OCI-LY3 (cell line): Measurements from ENCODE around the gene MRC1.

ENCODE experiments used
- H2AFZ ChIP-seq: fragments of 200-600, 300-600 bp; shearing (Covaris generic); 2 replicates; pipeline ENCODE4 v1.6.0; 2014; ENCODE audit warnings: antibody characterized with exemption, low read depth, low read length
- H3K27ac ChIP-seq: fragments of 200-600, 300-600 bp; sonication (generic); 2 replicates; pipeline ENCODE4 v1.5.1; 2014; ENCODE audit warnings: mild to moderate bottlenecking, low read length, moderate library complexity, mixed read lengths
- H3K27me3 ChIP-seq: fragments of 200-600, 300-600 bp; sonication (generic); 2 replicates; pipeline ENCODE4 v1.6.1; 2014; ENCODE audit warnings: low read depth, low read length, mixed read lengths
- H3K36me3 ChIP-seq: fragments of 200-600, 300-600 bp; sonication (generic); replicated peaks from 2 replicates; pipeline ENCODE3; 2014; ENCODE audit warnings: low read depth, low read length, mixed read lengths
- H3K4me1 ChIP-seq: fragments of 300-600, 200-600 bp; sonication (generic); 2 replicates; pipeline ENCODE4 v1.6.1; 2014; ENCODE audit warnings: low read length, mixed read lengths
- H3K4me2 ChIP-seq: fragments of 200-600, 300-600 bp; sonication (generic); 2 replicates; pipeline ENCODE4 v1.6.1; 2014; ENCODE audit warnings: low read length, mixed read lengths
- H3K4me3 ChIP-seq: fragments of 300-600, 200-600 bp; sonication (generic); 2 replicates; pipeline ENCODE4 v1.5.1; 2014; ENCODE audit warnings: antibody characterized with exemption, mild to moderate bottlenecking, low read length, moderate library complexity
- H3K79me2 ChIP-seq: fragments of 300-600, 200-600 bp; shearing (Covaris generic); 2 replicates; pipeline ENCODE4 v1.6.1; 2014; ENCODE audit warnings: mild to moderate bottlenecking, low read length, mixed read lengths
- H3K9ac ChIP-seq: fragments of 300-600, 200-600 bp; shearing (Covaris generic); 2 replicates; pipeline ENCODE4 v1.6.0; 2014; ENCODE audit warnings: mild to moderate bottlenecking, low read length, moderate library complexity
- H3K9me3 ChIP-seq: fragments of 200-600, 300-600 bp; shearing (Covaris generic); 2 replicates; pipeline ENCODE4 v1.6.1; 2014; ENCODE audit warnings: low read length, mixed read lengths; ENCODE audit not compliant: insufficient read depth
- H4K20me1 ChIP-seq: fragments of 200-600, 300-600 bp; sonication (generic); 2 replicates; pipeline ENCODE4 v1.6.1; 2016; ENCODE audit warnings: low read length, mixed read lengths; ENCODE audit not compliant: insufficient read depth
- CTCF ChIP-seq: fragments of 200-600, 300-600 bp; sonication (generic); IDR thresholded peaks from 2 replicates; pipeline ENCODE4 v1.5.1; 2014; ENCODE audit warnings: antibody characterized with exemption, low read length, low read depth
- EZH2phosphoT487 ChIP-seq: fragments of 200-600 bp; shearing (Covaris generic); IDR thresholded peaks from 2 replicates; pipeline ENCODE4 v1.6.1; 2018; ENCODE audit warnings: antibody characterized with exemption, mixed run types, low read depth

MRC1 gene

GRCh38 chr10:17910125-17910789 is 101.1 kb downstream of the MRC1 start:
- peak overlapping the region; percentile 32 for H3K9ac ChIP-seq
- H3K27ac ChIP-seq: no peak overlapping the region
- TF ChIP-seq CTCF (peak; percentile 74), EZH2phosphoT487 (no peak)
- no peaks in the 10 kb centered on the region for H3K79me2 ChIP-seq
- peaks cover 7% of the 10 kb centered on the region for H3K4me1 ChIP-seq
- peak overlapping the region; percentile 94 for H2AFZ ChIP-seq
- no peaks in the 10 kb centered on the region for H3K9me3 ChIP-seq
- H3K4me3 ChIP-seq: peak overlapping the region; percentile 55
- H3K27me3 ChIP-seq: no peaks in the 10 kb centered on the region
- H4K20me1 ChIP-seq: no peaks in the 10 kb centered on the region
- H3K36me3 ChIP-seq: no peaks in the 10 kb centered on the region
- peak overlapping the region; percentile 68 for H3K4me2 ChIP-seq

GRCh38 chr10:17912754-17913153 is 103.6 kb downstream of the MRC1 start:
- Histone ChIP-seq H4K20me1 (no peaks in the 10 kb centered on the region), H3K4me3 (no peak overlapping the region), H3K27me3 (no peaks in the 10 kb centered on the region), H3K4me1 (peaks cover 7% of the 10 kb centered on the region), H2AFZ (no peak overlapping the region), H3K79me2 (no peaks in the 10 kb centered on the region), H3K9me3 (no peaks in the 10 kb centered on the region), H3K9ac (no peak overlapping the region), H3K27ac (no peak overlapping the region), H3K4me2 (no peak overlapping the region), H3K36me3 (no peaks in the 10 kb centered on the region)
- TF ChIP-seq EZH2phosphoT487 (no peak), CTCF (no peak)

DNA sequence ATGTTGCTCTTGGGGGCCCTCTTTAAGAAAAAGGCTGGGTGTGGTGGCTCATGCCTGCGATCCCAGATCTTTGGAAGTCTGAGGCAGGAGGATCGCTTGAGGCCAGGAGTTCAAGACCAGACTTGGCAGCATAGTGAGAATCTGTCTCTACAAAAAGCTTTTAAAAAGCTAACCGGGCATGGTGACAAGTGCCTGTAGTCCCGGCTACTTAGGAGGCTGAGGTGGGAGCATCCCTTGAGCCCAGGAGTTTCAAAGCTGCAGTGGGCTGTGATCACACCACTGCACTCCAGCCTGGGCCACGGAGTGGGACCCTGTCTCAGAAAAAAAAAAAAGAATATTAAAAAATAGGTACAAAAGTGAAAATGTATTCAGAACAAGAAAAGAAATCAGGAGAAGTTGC is 104.5 kb downstream of the MRC1 start:
- Histone ChIP-seq H3K27me3 (no peaks in the 10 kb centered on the region), H3K36me3 (no peaks in the 10 kb centered on the region), H3K9me3 (no peaks in the 10 kb centered on the region), H3K4me3 (no peak overlapping the region), H3K79me2 (no peaks in the 10 kb centered on the region), H3K4me1 (peaks cover 7% of the 10 kb centered on the region), H3K4me2 (no peak overlapping the region), H3K9ac (no peak overlapping the region), H3K27ac (no peak overlapping the region), H2AFZ (no peak overlapping the region), H4K20me1 (no peaks in the 10 kb centered on the region)
- TF ChIP-seq CTCF (no peak), EZH2phosphoT487 (no peak)

DNA sequence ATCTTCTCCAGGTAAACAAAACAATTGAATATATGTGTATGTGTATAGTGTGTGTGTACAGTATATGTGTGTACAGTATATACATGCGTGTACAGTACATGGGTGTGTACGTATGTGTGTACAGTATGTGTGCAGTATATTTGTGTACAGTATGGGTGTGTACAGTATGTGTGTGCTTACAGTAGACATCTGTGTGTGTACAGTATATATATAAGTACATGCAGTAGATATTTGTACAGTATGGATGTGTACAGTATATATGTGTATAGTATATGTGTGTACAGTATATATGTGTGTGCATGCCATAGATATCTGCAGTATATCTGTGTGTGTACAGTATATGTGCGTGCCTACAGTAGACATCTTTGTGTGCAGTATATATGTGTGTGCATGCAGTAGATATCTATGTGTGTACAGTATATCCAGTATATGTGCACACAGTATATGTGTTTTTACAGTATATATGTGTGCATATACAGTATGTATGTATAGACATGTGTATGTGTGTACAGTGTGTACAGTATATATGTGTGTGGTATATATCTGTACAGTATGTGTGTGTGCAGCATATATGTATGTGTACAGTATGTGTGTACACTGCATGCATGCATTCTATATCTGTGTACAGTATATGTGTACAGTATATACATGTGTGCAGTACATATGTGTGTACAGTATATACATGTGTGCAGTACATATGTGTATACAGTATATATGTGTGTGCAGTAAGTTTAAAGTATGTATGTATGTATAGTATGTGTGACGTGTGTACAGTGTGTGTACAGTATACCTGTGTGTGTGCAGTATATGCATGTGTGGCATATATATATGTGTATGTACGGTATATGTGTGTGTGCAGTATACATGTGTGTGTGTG is 105.3 kb downstream of the MRC1 start:
- H3K36me3 ChIP-seq: no peaks in the 10 kb centered on the region
- no peaks in the 10 kb centered on the region for H3K79me2 ChIP-seq
- no peak overlapping the region for H3K4me3 ChIP-seq
- H4K20me1 ChIP-seq: no peaks in the 10 kb centered on the region
- H3K4me1 ChIP-seq: peaks cover 4% of the 10 kb centered on the region
- H3K9me3 ChIP-seq: no peaks in the 10 kb centered on the region
- H2AFZ ChIP-seq: no peak overlapping the region
- H3K4me2 ChIP-seq: no peak overlapping the region
- H3K27ac ChIP-seq: no peak overlapping the region
- TF ChIP-seq CTCF: no peak
- no peak for TF ChIP-seq EZH2phosphoT487
- no peak overlapping the region for H3K9ac ChIP-seq
- no peaks in the 10 kb centered on the region for H3K27me3 ChIP-seq
